SU-DHL-6 (cell line): ENCODE results near the gene ANKS4B.

Experiments
- EZH2phosphoT487 ChIP-seq: fragments of 200-600 bp; sonication (generic), shearing (Covaris generic); conservative IDR thresholded peaks from 2 replicates; pipeline ENCODE4 v1.6.1; 2018; ENCODE audit warnings: mild to moderate bottlenecking, antibody characterized with exemption, low read length, moderate library complexity, mixed read lengths
- TF ChIP-seq, protein P1 (sequence below): fragments of 200-600 bp; sonication (generic); IDR thresholded peaks from one replicate; pipeline ENCODE4 v1.5.1; 2017; ENCODE audit warnings: antibody characterized with exemption, mild to moderate bottlenecking, low read length, moderate library complexity; ENCODE audit not compliant: insufficient read depth, poor library complexity, severe bottlenecking

DNA sequence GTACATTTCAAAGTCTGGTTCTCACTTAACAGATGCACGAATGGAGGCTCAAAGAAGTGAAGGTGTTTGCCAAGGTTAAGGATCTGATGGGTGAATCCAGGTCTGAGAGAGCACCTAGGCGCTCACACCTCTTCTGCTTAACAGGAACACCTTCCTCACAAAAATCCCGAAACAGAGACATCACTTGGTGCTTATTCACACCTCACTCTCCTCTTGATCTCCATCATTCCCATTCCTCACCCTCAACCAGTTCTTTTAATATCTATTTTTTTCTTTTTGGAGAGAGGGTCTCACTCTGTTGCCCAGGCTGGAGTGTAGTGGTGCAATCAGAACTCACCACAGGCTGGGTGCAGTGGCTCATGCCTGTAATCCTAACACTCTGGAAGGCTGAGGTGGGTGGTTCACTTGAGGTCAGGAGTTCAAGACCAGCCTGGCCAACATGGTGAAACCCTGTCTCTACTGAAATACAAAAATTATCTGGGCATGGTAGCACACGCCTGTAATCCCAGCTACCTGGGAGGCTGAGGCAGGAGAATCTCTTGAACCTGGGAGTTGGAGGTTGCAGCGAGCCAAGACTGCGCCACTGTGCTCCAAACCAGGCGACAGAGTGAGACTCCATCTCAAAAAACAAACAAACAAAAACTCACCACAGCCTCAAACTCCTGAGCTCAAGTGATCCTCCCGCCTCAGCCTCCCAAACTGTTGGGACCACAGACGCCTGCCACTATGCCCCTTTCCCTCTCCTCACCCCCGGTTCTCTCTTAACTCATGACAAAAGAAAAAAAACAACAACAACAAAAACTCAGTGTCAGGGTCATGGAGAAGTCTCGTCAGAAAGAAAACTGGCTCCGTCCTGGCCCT lies 29.5 kb downstream of the ANKS4B start:
- TF ChIP-seq EZH2phosphoT487: no peak
- TF ChIP-seq, protein P1, sequence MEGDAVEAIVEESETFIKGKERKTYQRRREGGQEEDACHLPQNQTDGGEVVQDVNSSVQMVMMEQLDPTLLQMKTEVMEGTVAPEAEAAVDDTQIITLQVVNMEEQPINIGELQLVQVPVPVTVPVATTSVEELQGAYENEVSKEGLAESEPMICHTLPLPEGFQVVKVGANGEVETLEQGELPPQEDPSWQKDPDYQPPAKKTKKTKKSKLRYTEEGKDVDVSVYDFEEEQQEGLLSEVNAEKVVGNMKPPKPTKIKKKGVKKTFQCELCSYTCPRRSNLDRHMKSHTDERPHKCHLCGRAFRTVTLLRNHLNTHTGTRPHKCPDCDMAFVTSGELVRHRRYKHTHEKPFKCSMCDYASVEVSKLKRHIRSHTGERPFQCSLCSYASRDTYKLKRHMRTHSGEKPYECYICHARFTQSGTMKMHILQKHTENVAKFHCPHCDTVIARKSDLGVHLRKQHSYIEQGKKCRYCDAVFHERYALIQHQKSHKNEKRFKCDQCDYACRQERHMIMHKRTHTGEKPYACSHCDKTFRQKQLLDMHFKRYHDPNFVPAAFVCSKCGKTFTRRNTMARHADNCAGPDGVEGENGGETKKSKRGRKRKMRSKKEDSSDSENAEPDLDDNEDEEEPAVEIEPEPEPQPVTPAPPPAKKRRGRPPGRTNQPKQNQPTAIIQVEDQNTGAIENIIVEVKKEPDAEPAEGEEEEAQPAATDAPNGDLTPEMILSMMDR: no peak
